ENCODE measurements around the gene GOLGA6L2.
"Not testable (repeated sequence)": the region's sequence is repeated elsewhere in the genome, so short reads cannot be mapped to it uniquely, and the experiment has no call there.

DNA sequence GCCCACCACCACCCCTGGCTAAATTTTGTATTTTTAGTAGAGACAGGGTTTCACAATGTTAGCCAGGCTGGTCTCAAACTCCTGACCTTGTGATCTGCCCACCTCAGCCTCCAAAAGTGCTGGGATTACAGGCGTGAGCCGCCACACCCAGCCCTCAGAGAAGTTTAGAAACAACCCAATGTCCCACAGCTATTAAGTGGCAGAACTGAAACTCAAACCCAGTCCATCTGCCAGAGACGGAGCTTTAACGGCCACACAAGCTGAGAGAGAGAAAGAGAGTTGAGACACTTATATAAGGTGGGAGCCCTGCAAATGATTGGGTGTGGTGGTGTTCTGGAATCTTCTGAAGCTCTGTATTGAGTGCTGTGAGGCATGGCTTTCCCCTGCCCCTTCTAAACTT, 48.7 kb downstream of the GOLGA6L2 start:
- not testable (repeated sequence) for TF ChIP-seq EZH2 (IDR thresholded peaks at IDR 0.05; ENCODE audit: low read depth, low read length, severe bottlenecking); POLR2A (IDR thresholded peaks at IDR 0.05; ENCODE audit: control extremely low read depth in 1 of 2, low read depth in 2 of 2, low read length in 2 of 2)
- TF ChIP-seq, protein P1, sequence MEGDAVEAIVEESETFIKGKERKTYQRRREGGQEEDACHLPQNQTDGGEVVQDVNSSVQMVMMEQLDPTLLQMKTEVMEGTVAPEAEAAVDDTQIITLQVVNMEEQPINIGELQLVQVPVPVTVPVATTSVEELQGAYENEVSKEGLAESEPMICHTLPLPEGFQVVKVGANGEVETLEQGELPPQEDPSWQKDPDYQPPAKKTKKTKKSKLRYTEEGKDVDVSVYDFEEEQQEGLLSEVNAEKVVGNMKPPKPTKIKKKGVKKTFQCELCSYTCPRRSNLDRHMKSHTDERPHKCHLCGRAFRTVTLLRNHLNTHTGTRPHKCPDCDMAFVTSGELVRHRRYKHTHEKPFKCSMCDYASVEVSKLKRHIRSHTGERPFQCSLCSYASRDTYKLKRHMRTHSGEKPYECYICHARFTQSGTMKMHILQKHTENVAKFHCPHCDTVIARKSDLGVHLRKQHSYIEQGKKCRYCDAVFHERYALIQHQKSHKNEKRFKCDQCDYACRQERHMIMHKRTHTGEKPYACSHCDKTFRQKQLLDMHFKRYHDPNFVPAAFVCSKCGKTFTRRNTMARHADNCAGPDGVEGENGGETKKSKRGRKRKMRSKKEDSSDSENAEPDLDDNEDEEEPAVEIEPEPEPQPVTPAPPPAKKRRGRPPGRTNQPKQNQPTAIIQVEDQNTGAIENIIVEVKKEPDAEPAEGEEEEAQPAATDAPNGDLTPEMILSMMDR (IDR thresholded peaks at IDR 0.05; ENCODE audit: control extremely low read depth in 1 of 3, insufficient read depth in 1 of 3, low read depth in 1 of 3, low read length in 3 of 3) = not testable (repeated sequence)

All from H1 (cell line).